GF-D8 (cell line): Measurements from ENCODE around the gene PSORS1C2.

Experiments used
- DNase-seq: peaks from one replicate; lab custom pipeline; 2025; lab: John Stamatoyannopoulos, UW

Gene PSORS1C2

DNA sequence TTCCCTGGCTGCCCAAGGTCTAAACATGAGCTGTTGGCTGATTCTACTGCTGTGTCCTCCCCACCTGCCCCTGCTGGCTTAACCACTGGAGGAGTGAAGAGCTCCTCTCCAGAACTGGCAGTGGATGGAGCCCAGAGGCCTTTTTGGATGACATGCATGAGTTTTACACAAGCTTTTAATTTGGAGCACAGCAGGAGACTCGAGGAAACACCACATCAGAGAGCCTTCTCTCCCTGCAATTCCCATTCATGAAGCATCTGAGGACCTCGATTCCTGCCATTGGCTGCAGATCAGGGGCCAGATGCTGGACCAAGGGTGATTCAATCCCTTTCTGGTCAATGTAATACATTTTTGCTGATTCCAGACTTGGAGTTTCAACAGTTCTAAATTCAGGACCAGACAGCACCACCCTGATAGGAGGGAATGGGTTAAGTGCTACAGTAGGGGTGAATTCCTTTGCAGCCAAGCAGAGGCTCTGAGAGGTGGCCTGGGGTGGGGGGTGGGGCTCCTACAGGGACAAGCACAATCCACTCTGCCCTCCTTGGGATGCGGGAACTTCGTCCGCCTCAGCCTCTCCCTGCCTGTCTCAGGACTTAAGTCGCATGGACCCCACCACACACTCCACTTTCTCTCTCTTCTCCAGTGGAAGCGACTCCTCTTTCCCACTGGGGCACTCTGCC, 24.9 kb downstream of the PSORS1C2 start:
- DNase-seq: no peak

GRCh38 chr6:31112478-31112877, 26.4 kb downstream of the PSORS1C2 start, which contains the start of gene C6orf15:
C6orf15 (minus strand) TSS chr6:31112575; CDS start chr6:31112555, 20 bp downstream.
- DNase-seq: no peak

GRCh38 chr6:31111712-31112111, 27.2 kb downstream of the PSORS1C2 start:
- DNase-seq: no peak

DNA sequence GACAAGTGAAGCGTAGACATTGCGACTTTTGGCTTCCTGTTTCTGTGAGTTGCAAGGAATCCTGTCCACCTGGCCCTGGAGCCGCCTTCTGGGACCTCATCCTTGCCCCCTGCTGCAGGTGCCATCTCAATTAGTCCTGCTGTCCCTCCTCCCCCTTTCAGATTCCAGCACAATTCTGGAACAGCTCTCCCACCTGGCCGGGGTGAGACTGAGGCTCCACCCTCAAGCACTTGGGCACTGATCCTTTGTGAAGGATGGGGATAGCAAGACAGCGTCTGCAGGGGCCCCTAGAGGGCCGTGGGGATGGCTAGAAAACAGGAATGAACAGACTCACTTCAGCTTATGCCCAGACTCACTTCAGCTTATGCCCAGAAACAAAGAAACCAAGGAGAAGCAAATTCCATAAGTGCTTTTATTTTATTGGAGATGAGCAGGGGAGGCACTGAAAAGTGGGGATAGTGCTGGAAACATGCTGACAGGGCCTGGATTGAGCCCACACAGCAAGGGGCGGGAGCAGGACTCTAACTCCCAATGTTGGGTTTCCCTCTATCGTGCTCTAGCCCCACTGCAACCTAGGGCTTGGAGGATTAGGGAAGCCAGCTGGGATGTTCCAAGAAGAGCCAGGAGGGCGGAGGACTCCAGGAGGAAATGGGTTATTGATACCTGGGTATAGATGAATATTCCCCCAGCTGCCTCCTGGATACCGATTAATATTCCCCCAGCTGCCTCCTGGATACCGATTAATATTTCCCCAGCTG, 27.9 kb downstream of the PSORS1C2 start:
- no peak for DNase-seq

DNA sequence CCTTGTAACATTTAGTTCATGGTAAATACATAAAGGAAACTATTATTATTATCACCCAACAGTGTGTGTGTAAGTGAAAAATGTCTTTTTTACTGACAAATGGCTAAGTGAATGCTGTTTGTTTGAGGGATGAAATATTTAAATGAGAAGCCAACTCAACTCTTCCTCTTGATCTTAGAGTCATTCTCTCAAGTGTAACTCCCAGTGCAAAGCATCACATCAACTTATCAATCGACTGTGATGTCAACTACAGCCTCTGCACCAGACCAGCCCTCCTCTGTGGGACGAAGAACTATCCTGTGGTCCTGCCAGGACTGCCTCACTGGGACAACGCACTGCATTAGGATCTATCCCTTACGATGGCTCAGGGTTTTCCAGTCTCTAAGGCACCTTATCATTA, 31.8 kb downstream of the PSORS1C2 start:
- DNase-seq: no peak

GRCh38 chr6:31103136-31103535, 35.7 kb downstream of the PSORS1C2 start:
- no peak for DNase-seq

- DNase-seq: no peak
Observed at GRCh38 chr6:31098449-31098938, 40.4 kb downstream of the PSORS1C2 start.

DNA sequence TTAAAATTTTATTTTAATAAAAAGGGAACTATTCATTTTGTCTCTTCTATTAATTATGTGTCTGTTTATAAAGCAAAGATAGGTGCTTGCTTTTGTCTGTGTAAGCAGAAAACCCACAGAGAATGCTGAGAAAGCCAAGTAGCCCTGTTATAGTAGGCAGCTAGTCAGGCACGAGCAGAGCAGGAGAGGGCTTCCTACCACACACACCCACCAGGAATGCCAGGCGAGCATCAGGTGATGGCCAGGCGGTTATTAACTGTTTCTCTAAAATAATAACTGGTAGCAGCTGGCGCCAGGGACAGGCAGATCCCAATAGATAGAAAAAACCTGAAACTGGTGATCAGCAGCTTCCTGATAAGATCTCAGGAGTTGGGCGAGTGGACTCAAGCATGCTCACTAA, 42.2 kb downstream of the PSORS1C2 start:
- no peak for DNase-seq

DNA sequence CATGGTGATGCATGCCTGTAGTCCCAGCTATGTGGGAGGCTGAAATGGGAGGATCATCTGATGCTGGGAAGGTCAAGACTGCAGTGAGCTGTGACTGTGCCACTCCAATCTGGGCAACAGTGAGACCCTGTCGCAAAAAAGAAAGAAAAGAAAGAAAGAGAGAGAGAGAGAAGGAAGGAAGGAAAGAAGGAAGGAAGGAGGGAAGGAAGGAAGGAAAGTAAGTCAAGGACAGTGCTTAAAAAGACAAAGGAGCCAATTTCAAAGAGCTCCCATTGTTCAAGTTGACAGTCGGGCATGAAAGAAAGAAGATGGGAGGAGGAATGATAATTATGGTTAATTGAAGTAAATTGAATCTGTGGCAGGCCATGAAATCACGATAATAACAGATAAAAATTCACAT, 42.7 kb downstream of the PSORS1C2 start:
- DNase-seq: no peak

DNA sequence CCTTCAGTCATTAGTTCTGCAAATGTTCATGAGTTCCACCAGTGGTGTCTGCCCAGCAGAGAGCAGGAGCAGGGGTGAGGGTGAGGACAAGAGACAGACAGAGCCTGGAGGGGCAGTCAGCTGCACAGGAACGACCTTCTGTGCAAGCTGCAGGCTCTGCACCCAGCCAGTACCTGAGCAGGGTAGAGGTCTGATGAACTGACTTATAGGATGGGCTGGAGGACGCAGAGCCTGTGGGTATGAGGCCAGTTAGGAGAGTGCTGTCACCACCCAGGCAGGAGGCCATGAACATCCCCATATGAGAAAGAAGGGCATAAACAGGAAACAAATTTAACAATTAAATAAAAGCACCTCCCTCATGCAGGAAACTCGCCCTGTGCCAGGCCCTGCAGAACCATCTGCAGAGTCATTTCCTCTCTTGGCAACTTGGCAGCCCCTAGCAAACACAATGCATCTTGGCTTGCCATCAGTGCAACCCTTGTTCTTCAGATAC, 44.4 kb downstream of the PSORS1C2 start:
- DNase-seq: peak; percentile 13

GRCh38 chr6:31092769-31093505, 45.9 kb downstream of the PSORS1C2 start:
- no peak for DNase-seq

DNA sequence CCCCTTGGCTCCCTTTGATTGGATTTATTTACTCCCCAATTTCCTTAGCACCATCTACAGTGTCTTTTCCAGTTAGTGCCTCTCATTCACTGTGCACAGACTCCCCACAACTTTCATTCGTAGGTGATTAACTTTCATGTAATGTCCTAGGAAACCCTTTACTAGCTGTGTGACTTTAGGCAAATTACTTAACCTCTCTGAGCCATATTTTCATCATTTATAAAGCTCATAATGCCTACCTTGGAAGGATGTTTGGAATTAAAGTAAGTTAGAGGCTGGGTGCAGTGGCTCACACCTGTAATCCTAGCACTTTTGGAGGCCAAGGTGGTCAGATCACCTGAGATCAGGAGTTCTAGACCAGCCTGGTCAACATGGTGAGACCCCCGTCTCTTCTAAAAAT, 46.6 kb downstream of the PSORS1C2 start:
- DNase-seq: no peak

DNA sequence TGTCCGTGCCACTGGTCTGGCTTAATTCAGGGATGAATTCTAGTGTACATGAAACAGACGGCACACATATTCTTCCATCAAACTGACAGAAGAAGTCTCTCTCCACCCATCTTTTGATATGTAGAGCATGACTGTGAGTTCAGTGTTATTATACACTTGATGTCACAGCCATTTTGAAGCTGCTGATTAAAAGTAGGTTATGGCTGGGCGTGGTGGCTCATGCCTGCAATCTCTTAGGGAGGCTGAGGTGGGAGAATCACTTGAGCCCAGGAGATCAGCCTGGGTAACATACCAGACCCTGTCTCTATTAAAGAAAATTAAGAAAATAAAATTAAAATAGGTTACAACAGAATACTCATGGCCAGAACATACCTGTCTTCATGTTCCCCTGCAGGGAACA, 47.2 kb downstream of the PSORS1C2 start:
- DNase-seq: no peak

DNA sequence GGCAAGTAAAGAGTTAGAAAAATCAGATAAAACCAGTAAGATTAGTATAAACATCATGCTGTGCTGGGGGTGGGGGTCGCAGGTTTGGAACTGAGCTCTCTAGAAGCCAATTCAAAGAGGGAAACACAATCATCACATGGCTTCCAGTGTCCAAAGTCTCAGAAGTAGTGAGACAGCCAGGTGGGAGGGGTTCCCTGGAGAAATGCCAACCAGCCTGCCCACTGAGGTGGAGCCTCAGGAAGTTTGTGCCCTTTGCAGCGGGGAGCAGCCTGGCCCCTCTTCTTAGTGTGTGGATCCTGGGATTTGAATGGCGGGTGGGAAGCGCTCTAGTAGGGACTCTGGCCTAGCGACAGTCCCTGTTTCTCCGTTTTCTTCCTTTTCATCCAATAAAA, 47.9 kb downstream of the PSORS1C2 start:
- DNase-seq: no peak

DNA sequence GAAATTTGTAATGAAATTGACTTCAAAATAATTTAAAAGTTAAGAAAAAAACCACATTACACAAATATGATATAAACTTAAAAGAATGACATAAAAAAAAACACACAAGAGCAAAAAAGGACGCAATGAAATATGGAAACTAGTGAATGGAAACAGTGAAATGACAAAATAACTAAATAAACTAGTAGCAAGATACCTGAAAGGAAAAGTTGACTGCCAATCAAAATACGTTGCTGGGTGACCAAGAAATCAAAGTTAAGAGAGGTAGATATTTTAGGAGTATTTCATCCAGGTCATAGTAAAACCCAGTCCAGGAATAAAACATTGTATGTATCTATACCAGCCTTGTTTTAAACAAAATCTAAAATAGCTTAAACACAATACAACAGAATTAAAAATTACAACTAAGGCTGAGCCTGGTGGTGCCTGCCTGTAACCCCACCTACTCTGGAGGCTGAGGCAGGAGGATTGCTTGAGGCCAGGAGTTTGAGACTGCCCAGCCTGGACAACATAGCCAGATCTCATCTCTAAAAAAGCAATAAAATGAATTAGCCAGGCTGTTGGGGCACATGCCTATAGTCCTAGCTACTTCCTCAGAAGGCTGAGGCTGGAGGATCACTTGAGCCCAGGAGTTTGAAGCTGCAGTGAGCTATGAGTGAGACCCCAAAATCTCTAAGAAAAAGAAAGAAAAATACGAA, 48.4 kb downstream of the PSORS1C2 start:
- DNase-seq: no peak
